B cell (primary cell): ENCODE results near the gene LRP1. TPM values are rescaled to one million over a fixed set of nuclear protein-coding genes. Genes with fewer than 3 reads are reported as not detected.

Source experiments
- ATAC-seq: fragments of 200-7000 bp; cut with Tn5 transposase; one replicate; pipeline ENCODE4 v1.10.0; 2021; ENCODE audit warnings: low read depth, mild to moderate bottlenecking, moderate number of reproducible peaks, moderate library complexity
- CTCF ChIA-PET: fragments of 350-600 bp; sonication (Branson Sonifier 250); formaldehyde crosslinking; loops from one replicate; lab custom pipeline; 2021; ENCODE audit warnings: antibody characterized with exemption, inconsistent platforms; lab: Charles Lee
- POLR2A ChIA-PET: fragments of 350-600 bp; sonication (Branson Sonifier 250); formaldehyde crosslinking; loops from one replicate; lab custom pipeline; 2021; ENCODE audit warnings: antibody characterized with exemption; lab: Charles Lee
- DNase-seq: peaks from one replicate; pipeline ENCODE4 v3.0.0; 2013
- H2AFZ ChIP-seq: 2 replicates; pipeline ENCODE4 v1.6.1; 2012; ENCODE audit warnings: mild to moderate bottlenecking, low read depth, low read length; ENCODE audit not compliant: insufficient read depth, poor library complexity, severe bottlenecking
- H3K27ac ChIP-seq, 2 donors: 1 replicate in 1 of 2; 2 replicates in 1 of 2; pipeline ENCODE4 v1.5.1; 2012 to 2013; ENCODE audit warnings: low read length in 2 of 2, mild to moderate bottlenecking in 2 of 2, moderate library complexity in 1 of 2
- H3K27me3 ChIP-seq, 4 experiments: fragments of 200-600 bp in 1 of 4; sonication (generic) in 1 of 4; replicated peaks in 1 of 4; 1 replicate in 2 of 4; 2 replicates in 2 of 4; pipeline versions ENCODE4 v1.6.1 to v1.7.0; 2013 to 2016; ENCODE audit warnings: low read length in 3 of 4, mild to moderate bottlenecking in 2 of 4, mixed read lengths in 1 of 4, moderate library complexity in 1 of 4; ENCODE audit not compliant: insufficient read depth in 4 of 4, control insufficient read depth in 3 of 4; ENCODE audit errors: control extremely low read depth in 1 of 4
- H3K36me3 ChIP-seq, 2 experiments: replicated peaks in 1 of 2; 1 replicate in 1 of 2; 2 replicates in 1 of 2; pipeline versions ENCODE4 v1.6.1 to v1.7.1; 2013; ENCODE audit warnings: low read length in 1 of 2; ENCODE audit not compliant: insufficient read depth in 2 of 2, control insufficient read depth in 1 of 2; ENCODE audit errors: control extremely low read depth in 1 of 2, extremely low read depth in 1 of 2
- H3K4me1 ChIP-seq, 2 donors: fragments of 200-600 bp in 1 of 2; sonication (generic) in 1 of 2; 1 replicate in 1 of 2; 2 replicates in 1 of 2; pipeline versions ENCODE4 v1.5.1 to v1.6.1; 2013 to 2017; ENCODE audit warnings: low read length in 2 of 2; ENCODE audit not compliant: control insufficient read depth in 2 of 2, insufficient read depth in 2 of 2
- H3K4me2 ChIP-seq: replicated peaks from 2 replicates; pipeline ENCODE3; 2012; ENCODE audit warnings: mild to moderate bottlenecking, low read depth, low read length; ENCODE audit not compliant: poor library complexity, severe bottlenecking
- H3K4me3 ChIP-seq, 5 experiments: fragments of 200-600 bp in 1 of 5; sonication (generic) in 1 of 5; 1 replicate in 3 of 5; 2 replicates in 2 of 5; pipeline versions ENCODE4 v1.5.1 to v1.7.0; 2011 to 2016; ENCODE audit warnings: low read length in 4 of 5, mild to moderate bottlenecking in 4 of 5, low read depth in 2 of 5, control low read depth in 1 of 5, moderate library complexity in 1 of 5; ENCODE audit not compliant: insufficient read depth in 1 of 5; ENCODE audit errors: control extremely low read depth in 1 of 5, extremely low read depth in 1 of 5
- H3K79me2 ChIP-seq: fragments of 200-600 bp; sonication (generic); one replicate; pipeline ENCODE4 v1.6.0; 2016; ENCODE audit warnings: low read length; ENCODE audit not compliant: control insufficient read depth, insufficient read depth
- H3K9ac ChIP-seq: fragments of 200-600 bp; sonication (generic); 2 replicates; pipeline ENCODE4 v1.6.1; 2017; ENCODE audit warnings: mild to moderate bottlenecking, low read length, moderate library complexity
- H3K9me3 ChIP-seq, 3 donors: one replicate each; pipeline versions ENCODE4 v1.6.1 to v1.7.1; 2013; ENCODE audit warnings: low read length in 2 of 3; ENCODE audit not compliant: control insufficient read depth in 2 of 3, insufficient read depth in 1 of 3; ENCODE audit errors: control extremely low read depth in 1 of 3
- H4K20me1 ChIP-seq: 2 replicates; pipeline ENCODE4 v1.6.0; 2012; ENCODE audit warnings: mild to moderate bottlenecking, low read length; ENCODE audit not compliant: insufficient read depth, control insufficient read depth, poor library complexity, severe bottlenecking
- H3K27ac Mint-ChIP-seq: one replicate; pipeline ENCODE4 v1.8.0; 2021; ENCODE audit warnings: mixed read lengths
- H3K27me3 Mint-ChIP-seq: one replicate; pipeline ENCODE4 v1.8.0; 2021; ENCODE audit warnings: mixed read lengths
- H3K4me1 Mint-ChIP-seq: one replicate; pipeline ENCODE4 v1.8.0; 2021; ENCODE audit warnings: mixed read lengths
- H3K4me3 Mint-ChIP-seq: one replicate; pipeline ENCODE4 v1.8.0; 2021; ENCODE audit warnings: mixed read lengths
- H3K9me3 Mint-ChIP-seq: one replicate; pipeline ENCODE4 v1.8.0; 2022; ENCODE audit warnings: mixed read lengths; ENCODE audit not compliant: insufficient read depth
- EZH2 ChIP-seq: IDR thresholded peaks from 2 replicates; pipeline ENCODE4 v1.6.1; 2012; ENCODE audit warnings: borderline replicate concordance, low read depth, mild to moderate bottlenecking, moderate library complexity, low read length; ENCODE audit not compliant: insufficient read depth, poor library complexity, severe bottlenecking
- WGBS: methylation state at CpG from one replicate; pipeline ENCODE4 v1.1.5; 2013; ENCODE audit warnings: missing lambda C conversion rate; ENCODE audit not compliant: insufficient coverage; 5-methylcytosine and 5-hydroxymethylcytosine counted together
- intact Hi-C: fragments of 100-400 bp; cut with micrococcal nuclease; formaldehyde crosslinking; loops from one replicate; pipeline ENCODE4 v1.10.0; 2022
- polyA plus RNA-seq: library from polyadenylated mRNA; depleted of rRNA; stranded (reverse); fragments of >200 nt; gene quantifications from 2 replicates; pipeline ENCODE4 v1.2.3, GENCODE V29; 2012
- total RNA-seq, 2 donors: library from RNA; stranded (reverse); fragments of 120-200 nt in 1 of 2; gene quantifications; 1 replicate in 1 of 2; 2 replicates in 1 of 2; pipeline versions ENCODE4 v1.2.3 to v1.2.4, GENCODE V29; 2013 to 2022
- TF ChIP-seq, protein P1 (sequence below): fragments of 200-600 bp; IDR thresholded peaks from one replicate; pipeline ENCODE4 v1.8.0; 2022; ENCODE audit warnings: antibody characterized with exemption, mild to moderate bottlenecking

Gene LRP1
- total and polyA plus RNA-seq, 2 donors (not counting 1 experiment from before 2014, with no cell fraction given), result 2.0 to 4.1 TPM

DNA sequence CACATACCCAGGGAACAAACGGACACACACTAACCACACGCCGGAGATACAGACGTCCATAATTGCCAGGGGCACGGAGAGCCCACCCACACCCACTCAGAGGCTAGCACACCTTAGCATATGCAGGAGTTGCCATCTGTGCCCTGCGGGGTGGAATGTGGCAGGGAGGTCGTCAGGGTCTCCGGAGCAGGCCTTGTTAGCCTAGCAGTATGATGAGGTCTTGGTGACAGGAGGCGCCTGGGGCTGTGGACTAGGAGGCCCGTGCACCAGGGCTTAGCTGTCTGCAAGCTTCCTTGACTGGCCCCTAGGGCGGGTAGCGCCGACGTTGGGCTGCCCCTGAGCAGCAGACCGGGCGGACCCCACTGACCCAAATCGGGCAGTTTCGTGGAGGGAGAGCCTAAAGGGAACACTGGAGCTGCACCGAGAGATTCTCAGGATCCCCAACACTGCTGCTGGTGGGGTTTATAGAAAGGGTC lies 112.7 kb downstream of the LRP1 start:
- Mint-ChIP-seq H3K27ac (peak overlapping the region; percentile 92), H3K4me1 (peaks cover 76% of the 10 kb centered on the region), H3K9me3 (no peaks in the 10 kb centered on the region), H3K4me3 (peak overlapping the region; percentile 89), H3K27me3 (peaks cover 12% of the 10 kb centered on the region)
- TF ChIP-seq EZH2, result no peak
- TF ChIP-seq, protein P1, sequence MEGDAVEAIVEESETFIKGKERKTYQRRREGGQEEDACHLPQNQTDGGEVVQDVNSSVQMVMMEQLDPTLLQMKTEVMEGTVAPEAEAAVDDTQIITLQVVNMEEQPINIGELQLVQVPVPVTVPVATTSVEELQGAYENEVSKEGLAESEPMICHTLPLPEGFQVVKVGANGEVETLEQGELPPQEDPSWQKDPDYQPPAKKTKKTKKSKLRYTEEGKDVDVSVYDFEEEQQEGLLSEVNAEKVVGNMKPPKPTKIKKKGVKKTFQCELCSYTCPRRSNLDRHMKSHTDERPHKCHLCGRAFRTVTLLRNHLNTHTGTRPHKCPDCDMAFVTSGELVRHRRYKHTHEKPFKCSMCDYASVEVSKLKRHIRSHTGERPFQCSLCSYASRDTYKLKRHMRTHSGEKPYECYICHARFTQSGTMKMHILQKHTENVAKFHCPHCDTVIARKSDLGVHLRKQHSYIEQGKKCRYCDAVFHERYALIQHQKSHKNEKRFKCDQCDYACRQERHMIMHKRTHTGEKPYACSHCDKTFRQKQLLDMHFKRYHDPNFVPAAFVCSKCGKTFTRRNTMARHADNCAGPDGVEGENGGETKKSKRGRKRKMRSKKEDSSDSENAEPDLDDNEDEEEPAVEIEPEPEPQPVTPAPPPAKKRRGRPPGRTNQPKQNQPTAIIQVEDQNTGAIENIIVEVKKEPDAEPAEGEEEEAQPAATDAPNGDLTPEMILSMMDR, result no peak
- no peak for ATAC-seq
- Histone ChIP-seq H4K20me1 (peaks cover 8% of the 10 kb centered on the region), H3K9ac (peak overlapping the region; percentile 74), H3K79me2 (peaks cover 7% of the 10 kb centered on the region), H3K27ac (peak overlapping the region; percentile 70 to 81), H3K4me2 (peak overlapping the region; percentile 95), H3K27me3 (peaks cover 0 to 76% (median 32%) of the 10 kb centered on the region in 4 experiments), H3K4me3 (peak overlapping the region; percentile 3 to 79 (median 75)), H3K4me1 (peaks cover 75 to 82% of the 10 kb centered on the region in 2 donors), H3K36me3 (no peaks in the 10 kb centered on the region), H2AFZ (peak overlapping the region; percentile 78), H3K9me3 (peaks cover 0 to 24% (median 0%) of the 10 kb centered on the region in 3 donors)
- ChIA-PET POLR2A (interaction anchor here (0.6 to 11.2 kb wide), 5 partner anchors 11 to 234 kb away, joined by 3 to 110 read pairs (median 18); partner anchors contain the start of genes NXPH4 and SHMT2), CTCF (interaction anchor here (0.6 to 31.1 kb wide), 7 partner anchors 13 to 160 kb away, joined by 3 to 838 read pairs (median 9); partner anchors contain the start of genes LRP1, NXPH4 and SHMT2)
- intact Hi-C loops, result loop anchor here (1.0 to 5.0 kb wide), 3 partner anchors 129 to 218 kb away; partner anchors contain the start of genes GLI1 and STAT6
- no peak for DNase-seq
- WGBS, result 7% methylated on average over 15 of the region's 19 CpGs
